Measurements from ENCODE around the gene ACTL6B. TPM values are rescaled to one million over a fixed set of nuclear protein-coding genes. Genes with fewer than 3 reads are reported as not detected.
A peak's percentile ranks its signal among the peaks of the same experiment; 100 is the strongest.

The ACTL6B gene
- total RNA-seq, 1 experiment from 2014 or later, result not detected

DNA sequence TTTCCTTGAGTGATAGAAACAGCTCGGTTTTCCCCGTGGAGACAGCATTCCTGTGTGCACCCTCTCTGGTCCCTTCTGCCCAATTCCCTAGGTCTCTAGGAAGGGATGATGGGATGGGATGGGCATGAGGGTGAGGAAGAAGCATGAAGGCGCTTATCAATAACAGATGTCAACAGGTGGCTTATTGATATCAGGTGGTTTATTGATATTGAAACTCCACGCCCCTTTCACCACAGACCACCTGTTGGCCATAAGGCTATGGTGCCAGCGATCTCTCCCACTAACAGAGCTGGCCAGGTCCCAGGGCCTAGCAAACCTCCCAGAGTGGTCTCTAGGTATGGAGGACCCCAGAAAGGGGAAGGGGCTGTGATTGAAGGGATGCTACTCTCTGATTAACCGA, 36.0 kb downstream of the ACTL6B start:
- no peak for DNase-seq
- H3K9me3 ChIP-seq, result no peaks in the 10 kb centered on the region
- no peak overlapping the region for H3K4me3 ChIP-seq

DNA sequence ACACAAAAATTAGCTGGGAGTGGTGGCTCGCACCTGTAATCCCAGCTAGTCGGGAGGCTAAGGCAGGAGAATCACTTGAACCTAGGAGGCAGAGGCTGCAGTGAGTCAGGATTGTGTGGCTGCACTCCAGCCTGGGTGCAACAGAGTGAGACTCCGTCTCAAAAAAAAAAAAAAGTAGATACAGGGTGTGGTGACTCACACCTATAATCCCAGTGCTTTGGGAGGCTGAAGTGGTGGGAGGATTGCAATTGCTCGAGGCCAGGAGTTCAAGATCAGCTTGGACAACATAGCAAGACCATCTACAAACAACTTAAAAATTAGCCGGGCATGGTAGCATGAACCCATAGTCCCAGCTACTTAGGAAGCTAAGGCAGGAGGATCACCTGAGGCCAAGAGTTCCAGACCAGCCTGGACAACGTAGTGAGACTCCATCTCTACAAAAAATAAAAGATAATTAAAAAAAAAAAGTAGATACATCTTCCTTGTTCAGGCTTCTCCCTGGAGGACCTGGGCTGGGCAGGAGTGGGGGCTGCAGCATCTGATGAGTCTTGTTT, 41.9 kb downstream of the ACTL6B start:
- Histone ChIP-seq H3K27me3 (no peaks in the 10 kb centered on the region), H3K36me3 (no peaks in the 10 kb centered on the region), H3K4me3 (no peak overlapping the region), H3K9me3 (no peaks in the 10 kb centered on the region)
- DNase-seq, result no peak

More for the DNA sequence above, 36.0 kb downstream of the ACTL6B start:
- Histone ChIP-seq H3K27me3 (no peaks in the 10 kb centered on the region), H3K36me3 (no peaks in the 10 kb centered on the region)

DNA sequence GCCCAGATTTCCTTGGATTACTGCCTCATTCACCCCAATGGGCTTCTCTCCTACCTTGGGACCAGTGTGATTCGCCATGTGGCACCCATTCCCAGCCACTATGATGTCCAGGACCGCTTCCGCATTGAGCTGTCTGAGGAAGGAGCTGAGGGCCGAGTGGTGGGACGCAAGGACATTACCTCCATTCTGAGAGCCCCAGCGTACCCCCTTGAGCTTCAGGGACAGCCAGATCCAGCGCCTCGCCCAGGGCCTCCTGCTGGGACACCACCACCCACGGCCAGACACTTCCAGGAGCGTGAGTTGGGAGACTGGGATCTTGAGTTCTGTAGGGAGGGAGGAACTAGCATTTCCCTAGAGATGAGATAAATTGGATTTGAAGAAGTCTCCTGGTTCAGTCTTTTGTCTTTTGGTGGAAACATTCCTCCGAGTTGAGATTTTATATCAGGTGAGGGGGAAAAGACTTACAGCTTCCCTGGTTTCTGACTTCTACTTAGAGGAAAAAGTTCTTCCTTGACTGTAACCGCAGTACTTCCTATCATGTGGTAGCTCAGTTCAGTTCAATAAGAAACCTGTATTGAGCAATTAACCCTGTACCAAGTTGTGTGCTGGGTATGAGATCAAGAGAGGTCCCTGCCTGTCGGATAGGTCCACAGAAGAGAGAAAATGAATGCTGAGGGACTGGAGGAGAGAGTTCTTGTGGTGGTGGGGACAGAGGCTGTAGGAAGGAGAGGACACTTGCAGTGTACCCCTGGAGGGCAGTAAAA, 42.7 kb downstream of the ACTL6B start:
- Histone ChIP-seq H3K9me3 (no peaks in the 10 kb centered on the region), H3K36me3 (no peaks in the 10 kb centered on the region), H3K4me3 (no peak overlapping the region; the same call in 1 of the 2 replicates), H3K27me3 (no peaks in the 10 kb centered on the region)
- DNase-seq, result no peak

DNA sequence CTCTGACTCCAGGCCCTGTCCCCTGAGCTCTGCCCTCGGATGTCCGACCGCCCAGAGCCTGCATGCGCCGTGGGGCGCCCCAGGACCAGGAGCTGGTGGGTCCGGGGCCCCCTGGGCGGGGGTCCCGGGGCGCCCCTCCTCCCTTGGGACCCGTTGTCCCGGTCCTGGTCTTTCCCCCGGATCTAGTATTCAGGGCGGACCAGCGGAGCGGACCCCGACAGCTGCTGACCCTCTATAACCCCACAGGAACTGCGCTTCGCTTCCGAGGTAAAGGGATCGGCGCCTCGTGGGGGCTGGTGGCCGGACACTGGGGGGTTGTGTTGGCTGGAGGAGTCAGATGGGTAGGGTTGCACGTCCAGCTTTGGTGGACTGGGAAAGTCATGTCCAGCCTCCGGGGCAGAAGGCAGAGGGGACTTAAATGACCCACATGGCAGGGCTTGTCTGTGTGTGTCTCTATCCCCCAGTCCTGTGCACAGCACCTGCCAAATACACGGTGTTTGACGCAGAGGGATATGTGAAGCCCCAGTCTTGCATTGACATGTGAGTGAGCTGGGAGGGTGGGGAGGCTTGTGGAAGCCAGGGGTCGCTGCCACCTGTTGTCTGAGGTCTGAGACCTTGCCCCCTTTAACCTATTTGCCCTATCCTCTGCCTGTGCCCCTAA, 43.4 kb downstream of the ACTL6B start:
- DNase-seq, result no peak
- H3K36me3 ChIP-seq, result no peaks in the 10 kb centered on the region
- H3K27me3 ChIP-seq, result no peaks in the 10 kb centered on the region
- H3K9me3 ChIP-seq, result no peaks in the 10 kb centered on the region
- H3K4me3 ChIP-seq, result peak overlapping the region; percentile 64

DNA sequence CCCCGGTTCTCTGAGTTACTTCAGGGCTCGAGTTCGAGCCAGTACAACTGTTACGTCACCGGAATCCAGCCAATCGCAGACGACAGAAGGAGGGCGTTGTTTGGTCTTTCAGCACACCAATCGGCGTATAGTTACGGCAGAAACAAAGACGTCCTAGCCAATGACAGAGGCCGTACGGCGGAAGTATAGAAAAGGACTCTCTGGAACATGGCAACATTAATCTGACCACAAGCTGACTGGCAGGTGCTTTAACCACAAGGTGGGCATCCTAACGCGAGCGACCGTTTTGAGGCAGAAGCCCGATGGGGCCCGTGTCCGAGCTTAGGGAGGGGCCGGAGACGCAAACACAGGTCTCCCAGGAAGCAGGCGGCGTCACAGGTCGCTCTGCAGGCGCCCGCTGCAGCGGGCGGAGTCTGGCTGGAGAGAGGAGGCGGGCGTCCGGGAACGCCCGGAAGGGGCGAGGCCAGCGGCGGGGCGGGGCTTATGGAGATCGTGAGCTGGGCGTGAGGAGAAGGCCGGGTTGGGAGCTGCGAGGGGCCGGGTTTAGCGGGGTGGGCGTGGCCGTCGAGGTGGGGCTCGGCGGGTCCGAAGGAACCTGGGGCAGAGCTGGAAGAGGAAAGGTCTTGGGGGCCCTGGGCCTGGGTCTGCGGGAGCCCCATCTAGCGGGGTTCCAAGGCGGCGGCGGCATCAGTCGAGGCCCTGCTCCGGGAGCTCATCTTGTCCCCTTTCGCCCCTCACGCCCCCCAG, 44.1 kb downstream of the ACTL6B start, which contains the start of gene MOSPD3:
Gene MOSPD3, plus strand, starts transcription at position 558 of the 747 bp plus-strand sequence. CDS start 252 bp downstream, outside the sequence.
- Histone ChIP-seq H3K9me3 (no peaks in the 10 kb centered on the region), H3K4me3 (peak within 1 kb of the TSS; percentile 64), H3K36me3 (peaks cover 5% of the 10 kb centered on the region), H3K27me3 (no peaks in the 10 kb centered on the region)
- DNase-seq, result peak; percentile 94

DNA sequence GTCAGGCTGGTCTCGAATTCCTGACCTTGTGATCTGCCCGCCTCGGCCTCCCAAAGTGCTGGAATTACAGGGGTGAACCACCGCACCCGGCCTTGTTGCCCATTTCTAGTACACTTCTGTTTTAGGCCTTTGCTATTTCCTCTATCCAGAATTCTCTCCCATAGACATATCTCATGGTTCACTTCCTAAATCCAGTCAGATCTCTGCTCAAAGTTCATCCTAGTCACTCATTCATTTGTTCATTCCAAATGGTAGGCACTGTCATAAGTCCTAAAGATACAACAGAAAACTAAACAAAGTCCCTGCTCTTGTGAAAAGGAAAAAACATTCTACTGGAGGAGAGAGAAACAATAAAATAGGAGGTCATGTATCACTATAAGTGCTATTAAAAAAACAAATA, 46.3 kb downstream of the ACTL6B start:
- no peak overlapping the region for H3K4me3 ChIP-seq
- H3K36me3 ChIP-seq, result peaks cover 9% of the 10 kb centered on the region
- H3K27me3 ChIP-seq, result no peaks in the 10 kb centered on the region
- H3K9me3 ChIP-seq, result no peaks in the 10 kb centered on the region
- DNase-seq, result no peak

DNA sequence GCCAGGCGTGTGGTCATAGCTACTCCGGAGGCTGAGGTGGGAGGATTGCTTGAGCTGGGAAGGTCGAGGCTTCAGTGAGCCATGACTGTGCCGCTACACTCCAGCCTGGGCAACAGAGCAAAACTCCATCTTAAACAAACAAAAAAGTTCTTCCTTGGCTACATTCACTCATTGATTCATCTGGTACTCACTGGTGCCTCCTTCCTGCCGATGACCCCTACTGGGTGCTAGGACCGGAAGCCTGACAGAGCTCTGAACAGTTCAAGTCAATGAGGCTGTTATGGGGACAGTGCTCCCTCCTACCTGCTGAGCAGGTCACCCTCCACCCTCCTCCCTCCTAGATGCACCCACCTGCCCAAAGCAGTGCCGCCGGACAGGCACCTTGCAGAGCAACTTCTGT, 49.1 kb downstream of the ACTL6B start:
- Histone ChIP-seq H3K4me3 (no peak overlapping the region), H3K9me3 (no peaks in the 10 kb centered on the region), H3K27me3 (no peaks in the 10 kb centered on the region), H3K36me3 (peaks cover 9% of the 10 kb centered on the region)
- peak; percentile 59 for DNase-seq

DNA sequence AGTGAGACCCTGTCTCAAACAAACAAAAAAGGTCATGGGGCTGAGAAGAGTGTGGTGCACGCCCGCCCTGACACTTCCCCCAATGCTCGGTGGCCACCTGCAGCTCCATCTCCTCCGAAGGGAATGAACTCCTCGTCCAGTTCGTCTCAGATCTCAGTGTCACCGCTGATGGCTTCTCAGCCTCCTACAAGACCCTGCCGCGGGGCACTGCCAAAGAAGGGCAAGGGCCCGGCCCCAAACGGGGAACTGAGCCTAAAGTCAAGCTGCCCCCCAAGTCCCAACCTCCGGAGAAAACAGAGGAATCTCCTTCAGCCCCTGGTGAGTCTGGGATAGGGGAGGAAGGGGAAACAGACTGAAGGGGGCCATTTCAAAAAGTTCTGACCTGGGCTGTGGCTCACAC, 49.9 kb downstream of the ACTL6B start:
- Histone ChIP-seq H3K4me3 (no peak overlapping the region), H3K9me3 (no peaks in the 10 kb centered on the region), H3K27me3 (no peaks in the 10 kb centered on the region), H3K36me3 (peaks cover 9% of the 10 kb centered on the region)
- no peak for DNase-seq

DNA sequence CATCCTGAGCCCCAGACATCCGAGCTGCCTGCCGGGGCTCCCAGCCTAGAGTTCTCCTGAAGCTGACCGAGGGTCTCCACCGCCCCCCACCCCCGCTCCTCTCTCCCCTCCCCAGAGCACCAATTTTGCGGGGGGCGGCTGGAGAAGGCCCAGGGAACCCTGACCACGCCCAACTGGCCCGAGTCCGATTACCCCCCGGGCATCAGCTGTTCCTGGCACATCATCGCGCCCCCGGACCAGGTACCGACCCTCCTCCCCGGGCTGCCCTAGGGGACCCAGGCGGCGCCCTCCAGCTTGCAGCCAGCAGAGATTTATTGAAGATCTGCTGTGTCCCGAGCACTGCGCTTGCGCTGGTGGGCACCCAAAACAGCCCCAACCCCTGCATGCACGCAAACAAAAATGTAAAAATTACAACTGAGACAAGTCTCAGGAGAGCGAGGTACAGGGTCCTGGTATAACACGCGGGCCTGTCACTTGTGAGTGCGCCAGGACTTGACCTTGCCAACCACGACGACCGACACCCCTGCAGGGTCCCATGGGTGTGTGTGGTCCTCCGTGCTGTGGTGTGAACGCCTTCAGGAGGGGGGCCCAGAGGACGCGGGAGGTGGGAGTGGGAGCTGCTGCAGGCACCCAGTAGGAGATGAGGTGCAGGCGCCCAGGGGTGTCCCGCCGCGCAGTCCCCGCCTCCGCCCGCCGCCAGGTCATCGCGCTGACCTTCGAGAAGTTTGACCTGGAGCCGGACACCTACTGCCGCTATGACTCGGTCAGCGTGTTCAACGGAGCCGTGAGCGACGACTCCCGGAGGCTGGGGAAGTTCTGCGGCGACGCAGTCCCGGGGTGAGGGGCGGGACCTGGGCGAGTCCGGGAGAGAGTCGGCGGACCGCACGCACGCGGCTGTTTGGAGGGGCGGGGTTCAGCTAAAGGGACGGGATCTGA, 51.0 kb downstream of the ACTL6B start:
- DNase-seq, result no peak
- Histone ChIP-seq H3K4me3 (no peak overlapping the region), H3K9me3 (no peaks in the 10 kb centered on the region), H3K36me3 (peaks cover 9% of the 10 kb centered on the region), H3K27me3 (no peaks in the 10 kb centered on the region)

DNA sequence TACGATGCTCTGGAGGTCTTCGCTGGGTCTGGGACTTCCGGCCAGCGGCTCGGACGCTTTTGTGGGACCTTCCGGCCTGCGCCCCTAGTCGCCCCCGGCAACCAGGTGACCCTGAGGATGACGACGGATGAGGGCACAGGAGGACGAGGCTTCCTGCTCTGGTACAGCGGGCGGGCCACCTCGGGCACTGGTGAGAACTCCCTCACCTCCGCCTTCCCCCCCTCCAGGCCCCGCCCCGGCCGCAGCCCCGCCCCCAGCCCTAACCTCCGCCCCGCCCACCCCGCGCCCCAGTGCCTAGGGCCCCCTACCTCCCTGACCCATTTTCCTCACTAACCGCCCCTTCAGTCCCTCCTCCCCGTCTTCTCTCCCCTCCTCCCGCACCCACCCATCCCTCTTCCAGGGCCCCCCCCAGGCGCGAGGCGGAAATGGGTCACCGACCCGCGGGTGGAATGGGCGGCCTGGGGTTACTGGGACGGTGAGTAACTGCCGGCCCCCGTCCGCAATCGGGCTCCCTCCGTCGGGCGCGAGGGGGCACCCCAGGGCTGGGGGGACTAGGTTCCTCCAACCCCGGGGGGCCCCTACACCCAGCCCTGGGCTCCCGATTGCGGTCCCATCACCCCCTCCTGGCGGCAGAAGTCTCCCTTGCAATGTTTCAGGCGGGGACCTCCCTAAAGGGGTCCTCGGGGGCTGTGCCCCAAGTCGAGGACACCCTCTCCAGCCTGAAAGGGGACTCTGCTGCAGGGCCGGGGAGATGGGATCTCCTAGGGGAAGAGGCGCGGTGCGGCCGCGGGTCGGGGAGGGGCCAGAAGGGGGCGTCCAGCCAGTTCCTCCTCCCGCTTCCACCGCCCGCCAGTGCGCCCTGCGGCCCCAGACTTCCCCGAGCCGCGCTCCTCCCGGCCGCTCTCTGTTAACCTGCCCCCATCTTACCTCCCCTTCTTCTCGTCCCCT, 51.9 kb downstream of the ACTL6B start:
- Histone ChIP-seq H3K4me3 (no peak overlapping the region), H3K27me3 (no peaks in the 10 kb centered on the region), H3K36me3 (peaks cover 9% of the 10 kb centered on the region), H3K9me3 (no peaks in the 10 kb centered on the region)
- no peak for DNase-seq

DNA sequence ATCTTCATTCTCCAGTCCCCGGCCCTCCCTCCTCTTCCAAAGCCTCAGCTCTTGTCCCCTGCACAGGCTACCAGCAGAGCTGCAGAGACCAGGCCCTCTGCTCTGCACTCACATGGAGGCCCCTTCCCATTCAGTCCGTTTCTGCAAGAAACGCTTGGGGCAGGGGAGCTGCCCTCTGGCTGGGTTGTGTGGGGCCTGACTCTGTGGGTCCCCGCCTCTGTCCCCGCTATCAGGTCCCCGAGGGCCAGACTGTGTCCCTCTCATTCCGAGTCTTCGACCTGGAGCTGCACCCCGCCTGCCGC, 52.6 kb downstream of the ACTL6B start:
- no peak for DNase-seq
- H3K27me3 ChIP-seq, result no peaks in the 10 kb centered on the region
- H3K4me3 ChIP-seq, result peak overlapping the region; percentile 61
- peaks cover 9% of the 10 kb centered on the region for H3K36me3 ChIP-seq
- no peaks in the 10 kb centered on the region for H3K9me3 ChIP-seq

DNA sequence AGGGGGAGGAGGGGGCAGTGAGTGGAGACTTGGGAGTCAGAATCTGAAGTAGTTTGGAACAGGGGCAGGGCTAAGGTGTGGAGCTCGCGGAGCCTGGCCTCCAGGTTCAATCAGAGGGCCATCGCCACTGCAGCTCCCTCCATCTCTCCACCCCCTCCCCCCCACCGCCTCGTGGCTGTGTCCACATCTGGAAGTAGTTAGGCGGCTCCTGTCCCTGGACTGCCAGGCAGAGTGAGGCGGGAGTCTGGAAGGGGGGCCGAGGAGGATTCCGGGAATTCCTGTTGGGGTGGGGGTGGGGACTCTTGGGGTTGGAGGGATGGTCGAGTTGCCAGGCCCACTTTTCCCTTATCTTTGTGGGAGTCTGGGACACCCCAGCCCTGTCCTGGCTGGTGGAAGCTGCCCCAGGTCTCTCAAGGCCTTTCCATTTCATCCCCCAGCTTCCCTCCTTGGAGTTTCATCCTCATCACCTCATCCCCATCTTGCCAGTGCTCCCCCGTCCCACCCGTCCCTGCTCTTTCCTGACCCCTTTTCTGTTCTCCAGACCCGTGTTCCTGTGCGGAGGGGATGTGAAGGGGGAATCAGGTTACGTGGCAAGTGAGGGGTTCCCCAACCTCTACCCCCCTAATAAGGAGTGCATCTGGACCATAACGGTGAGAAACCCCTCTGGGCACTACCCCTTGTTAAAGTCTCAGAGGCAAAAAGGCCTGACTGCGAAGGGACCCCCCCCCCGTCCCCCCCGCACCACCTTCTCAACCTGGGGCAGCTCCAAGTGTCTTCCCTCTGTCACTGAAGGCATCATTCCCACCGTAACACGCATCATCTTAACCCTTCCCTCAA, 53.1 kb downstream of the ACTL6B start:
- Histone ChIP-seq H3K36me3 (peaks cover 9% of the 10 kb centered on the region), H3K27me3 (no peaks in the 10 kb centered on the region), H3K9me3 (no peaks in the 10 kb centered on the region), H3K4me3 (peak overlapping the region; percentile 61)
- DNase-seq, result peak; percentile 80

DNA sequence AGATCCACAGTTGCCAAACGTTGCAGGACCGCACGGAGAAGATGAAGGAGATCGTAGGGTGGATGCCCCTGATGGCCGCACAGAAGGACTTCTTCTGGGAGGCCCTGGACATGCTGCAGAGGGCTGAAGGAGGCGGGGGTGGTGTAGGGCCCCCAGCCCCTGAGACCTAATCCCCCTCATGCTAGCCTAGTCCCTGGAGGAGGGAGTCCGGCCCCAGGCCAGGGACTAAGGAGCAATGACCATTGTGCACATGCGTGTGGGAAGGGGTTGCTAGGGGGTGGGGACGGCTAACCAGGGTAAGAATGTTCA, 55.6 kb downstream of the ACTL6B start:
- Histone ChIP-seq H3K4me3 (no peak overlapping the region), H3K27me3 (no peaks in the 10 kb centered on the region), H3K36me3 (no peaks in the 10 kb centered on the region; the same call in 1 of the 2 replicates), H3K9me3 (no peaks in the 10 kb centered on the region)
- DNase-seq, result no peak

DNA sequence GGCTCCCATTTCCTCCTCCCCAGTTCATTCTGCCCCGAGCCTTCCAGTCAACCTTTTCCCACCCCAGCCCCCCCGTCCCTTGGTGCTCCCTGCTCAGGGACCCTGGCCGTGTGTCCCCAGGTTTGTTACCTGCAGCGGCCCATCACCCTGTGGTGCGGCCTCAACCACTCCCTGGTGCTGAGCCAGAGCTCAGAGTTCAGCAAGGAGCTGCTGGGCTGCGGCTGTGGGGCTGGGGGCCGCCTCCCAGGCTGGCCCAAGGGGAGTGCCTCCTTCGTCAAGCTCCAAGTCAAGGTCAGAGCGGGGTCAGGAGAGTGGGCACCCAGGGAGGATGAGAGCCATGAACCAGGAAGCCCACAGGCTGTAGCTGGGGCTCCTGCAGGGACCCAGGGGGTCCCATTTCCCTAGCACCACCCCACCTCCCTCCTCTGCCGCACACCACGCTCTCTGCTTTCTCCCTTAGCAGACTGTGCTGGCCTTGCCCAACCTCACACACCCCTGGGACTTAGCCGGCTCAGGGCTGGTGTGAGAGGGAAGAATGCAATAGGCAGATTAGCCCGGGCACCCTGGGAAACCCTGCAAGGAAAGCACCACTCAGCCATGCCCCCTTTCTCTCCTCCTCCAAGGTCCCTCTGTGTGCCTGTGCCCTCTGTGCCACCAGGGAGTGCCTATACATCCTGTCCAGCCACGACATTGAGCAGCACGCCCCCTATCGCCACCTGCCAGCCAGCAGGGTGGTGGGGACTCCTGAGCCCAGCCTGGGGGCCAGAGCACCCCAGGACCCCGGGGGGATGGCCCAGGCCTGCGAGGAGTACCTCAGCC, 56.1 kb downstream of the ACTL6B start:
- no peaks in the 10 kb centered on the region; the same call in 1 of the 2 replicates for H3K36me3 ChIP-seq
- no peaks in the 10 kb centered on the region for H3K27me3 ChIP-seq
- no peaks in the 10 kb centered on the region for H3K9me3 ChIP-seq
- DNase-seq, result no peak
- no peak overlapping the region for H3K4me3 ChIP-seq

Measured in MG63 (cell line).